GM19463 (cell line): ENCODE results near the gene SLC9A9.
A peak's percentile ranks its signal among the peaks of the same experiment; 100 is the strongest.

ENCODE experiments used
- ATAC-seq: cut with Tn5 transposase; IDR thresholded peaks from one replicate; pipeline ENCODE4 v1.9.1; 2021; ENCODE audit warnings: mild to moderate bottlenecking, moderate library complexity; ENCODE audit not compliant: unreplicated experiment

The SLC9A9 gene

GRCh38 chr3:143653935-143654334, 194.3 kb downstream of the SLC9A9 start:
- no peak for ATAC-seq

GRCh38 chr3:143653493-143653892, 194.8 kb downstream of the SLC9A9 start:
- no peak for ATAC-seq

DNA sequence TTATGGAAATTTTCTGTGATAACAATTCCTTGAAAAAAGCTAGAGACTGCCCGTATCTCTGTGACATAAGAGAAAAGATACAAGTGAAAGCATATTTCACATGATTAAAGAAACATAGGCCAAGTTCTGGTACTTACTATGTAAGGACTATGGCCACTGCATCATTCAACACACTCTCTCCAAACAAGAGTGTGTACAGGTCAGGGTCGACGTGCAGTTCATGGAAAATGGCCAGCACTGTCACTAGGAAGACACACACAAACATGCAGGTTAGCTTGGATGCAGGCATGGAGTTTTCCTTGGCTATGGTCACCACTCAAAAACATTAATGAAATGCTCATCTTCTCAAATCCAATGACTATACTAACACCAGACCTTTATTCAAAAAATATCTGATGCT, 196.2 kb downstream of the SLC9A9 start:
- ATAC-seq = no peak

GRCh38 chr3:143650827-143651226, 197.4 kb downstream of the SLC9A9 start:
- ATAC-seq = no peak

- no peak for ATAC-seq
Observed at GRCh38 chr3:143650120-143650519, 198.1 kb downstream of the SLC9A9 start.

GRCh38 chr3:143648708-143649107, 199.6 kb downstream of the SLC9A9 start:
- ATAC-seq = no peak

DNA sequence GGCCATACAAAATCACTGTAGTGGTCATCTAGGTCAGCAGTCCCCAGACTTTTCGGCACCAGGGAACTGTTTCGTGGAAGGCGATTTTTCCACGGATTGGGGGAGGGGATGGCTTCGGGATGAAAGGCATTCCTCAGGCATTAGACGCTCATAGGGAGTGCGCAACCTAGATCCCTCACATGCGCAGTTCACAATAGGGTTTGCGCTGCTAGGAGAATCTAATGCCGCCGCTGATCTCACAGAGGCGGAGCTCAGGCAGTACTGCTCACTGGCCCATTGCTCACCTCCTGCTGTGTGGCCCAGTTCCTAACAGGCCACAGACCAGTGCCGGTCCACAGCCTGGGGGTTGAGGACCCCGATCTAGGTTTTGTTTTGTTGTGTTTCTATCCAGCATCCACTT, 200.1 kb downstream of the SLC9A9 start:
- ATAC-seq = no peak

GRCh38 chr3:143644370-143645089, 203.7 kb downstream of the SLC9A9 start:
- no peak for ATAC-seq

GRCh38 chr3:143643905-143644304, 204.4 kb downstream of the SLC9A9 start:
- ATAC-seq = no peak

DNA sequence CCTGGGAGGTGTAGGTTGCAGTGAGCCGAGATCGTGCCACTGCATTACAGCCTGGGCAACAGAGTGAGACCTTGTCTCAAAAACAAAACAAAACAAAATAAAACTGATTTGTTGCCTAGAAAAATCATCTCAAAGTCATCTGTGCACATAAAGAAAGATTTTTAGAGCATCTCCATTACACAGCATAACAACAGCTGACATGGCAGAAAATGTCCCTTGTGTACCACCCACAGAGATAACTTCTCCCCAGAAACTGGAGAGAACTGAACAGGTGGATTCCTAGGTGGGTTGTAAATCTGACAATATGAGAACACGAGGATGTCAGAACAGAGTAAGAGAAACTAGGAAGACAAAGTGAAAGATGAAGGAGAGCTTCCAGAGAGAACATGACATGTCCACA, 207.5 kb downstream of the SLC9A9 start:
- no peak for ATAC-seq

GRCh38 chr3:143637133-143637532, 211.1 kb downstream of the SLC9A9 start:
- no peak for ATAC-seq

- ATAC-seq = no peak
Observed at GRCh38 chr3:143634991-143635390, 213.3 kb downstream of the SLC9A9 start.

DNA sequence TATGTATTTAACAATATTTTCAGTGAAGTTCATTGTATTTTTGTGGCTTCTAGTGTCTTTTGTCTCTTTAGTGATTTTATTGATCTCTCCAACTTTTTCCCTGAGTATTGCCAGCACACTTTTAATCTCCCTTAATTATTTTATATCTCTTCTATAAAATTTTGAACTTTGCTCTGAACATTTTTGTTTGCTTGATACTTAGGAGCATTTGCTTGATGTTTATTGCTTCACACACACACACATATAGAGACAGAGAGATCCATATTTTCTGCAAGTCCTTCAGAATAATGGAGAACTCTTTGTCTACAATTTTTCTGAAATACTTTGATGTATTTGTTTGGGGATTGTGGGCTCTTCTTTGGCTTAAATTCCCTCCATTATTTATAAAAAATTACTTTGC, 213.8 kb downstream of the SLC9A9 start:
- no peak for ATAC-seq

GRCh38 chr3:143633816-143634215, 214.5 kb downstream of the SLC9A9 start:
- ATAC-seq = no peak

DNA sequence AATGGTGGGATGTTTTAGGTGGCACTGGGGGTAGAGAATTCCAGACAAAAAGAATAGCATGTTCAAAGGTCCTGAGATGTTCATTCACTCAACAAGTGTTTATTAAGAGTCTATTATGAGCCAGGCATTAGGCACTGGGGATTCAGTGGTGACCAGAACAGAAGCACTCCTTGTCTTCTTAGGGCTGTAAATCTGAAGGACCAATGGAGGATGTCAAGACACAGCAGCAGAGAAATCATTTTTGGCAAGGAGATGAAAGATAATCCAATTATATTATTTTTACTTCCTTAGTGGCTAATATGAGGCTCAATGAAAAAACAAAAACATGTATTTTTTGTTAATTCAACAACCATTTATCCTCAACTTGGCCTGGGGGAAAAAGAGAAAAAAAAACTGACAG, 218.5 kb downstream of the SLC9A9 start:
- ATAC-seq = no peak

DNA sequence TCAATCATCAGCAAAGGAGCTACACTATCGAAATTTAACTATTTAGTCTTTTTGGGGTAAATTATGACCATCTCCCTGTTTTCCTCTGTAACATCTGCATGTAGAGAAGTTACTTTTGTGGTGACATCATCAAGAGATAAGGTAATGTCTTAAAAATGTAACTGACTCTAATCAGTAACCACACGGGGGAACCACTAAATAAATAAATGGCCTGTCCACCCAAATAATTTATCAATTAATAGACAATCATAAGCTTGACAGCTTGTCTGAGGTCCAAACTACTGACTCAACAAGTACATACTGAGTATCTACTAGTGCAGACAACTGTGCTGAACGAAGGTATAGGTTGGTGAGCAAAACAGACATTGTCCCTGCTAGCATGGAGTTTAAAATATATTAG, 219.3 kb downstream of the SLC9A9 start:
- no peak for ATAC-seq

- no peak for ATAC-seq
Observed at GRCh38 chr3:143627336-143627735, 220.9 kb downstream of the SLC9A9 start.

GRCh38 chr3:143619231-143619630, 229.0 kb downstream of the SLC9A9 start:
- ATAC-seq = no peak

DNA sequence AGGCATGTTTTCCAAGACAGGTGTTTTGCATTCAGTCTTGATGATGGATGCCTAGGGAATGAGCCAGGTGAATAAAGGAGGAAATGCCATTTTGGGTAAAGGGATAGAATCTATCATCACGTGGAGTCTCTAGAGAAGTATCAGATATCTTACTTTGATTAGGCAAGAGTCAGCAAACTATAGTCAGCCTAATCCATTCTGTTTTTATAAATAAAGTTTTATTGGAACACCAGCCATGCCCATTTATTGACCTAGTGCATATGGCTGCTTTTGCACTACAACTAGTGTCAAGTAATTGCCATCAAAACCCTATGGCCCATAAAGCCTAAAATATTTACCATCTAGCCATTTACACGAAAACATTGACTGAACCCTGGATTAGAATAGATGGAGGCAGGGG, 231.2 kb downstream of the SLC9A9 start:
- ATAC-seq = no peak

DNA sequence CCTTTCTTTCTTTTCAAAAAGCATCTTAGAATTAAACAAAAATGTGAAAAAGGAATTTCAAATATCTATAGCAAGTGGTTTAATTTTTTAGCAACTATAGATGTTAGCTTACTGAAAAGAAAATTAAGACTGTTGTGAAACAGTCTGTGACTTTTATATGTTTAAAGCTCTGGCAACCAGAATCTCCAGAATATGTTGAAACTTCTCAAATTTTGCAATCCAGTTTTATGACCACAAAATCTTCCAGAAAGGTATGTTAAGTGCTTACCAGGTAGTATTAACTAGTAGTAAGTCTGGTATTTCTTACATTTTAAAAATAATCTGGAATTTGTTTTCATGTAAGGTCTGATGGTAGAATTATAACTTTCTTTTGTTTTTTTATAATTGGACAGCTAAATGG, 235.0 kb downstream of the SLC9A9 start:
- ATAC-seq = no peak

GRCh38 chr3:143612541-143612940, 235.7 kb downstream of the SLC9A9 start:
- no peak for ATAC-seq

GRCh38 chr3:143608966-143609365, 239.3 kb downstream of the SLC9A9 start:
- no peak for ATAC-seq

- peak; percentile 26 for ATAC-seq
Observed at GRCh38 chr3:143605233-143605950, 242.9 kb downstream of the SLC9A9 start.
